AG04450 (cell line): ENCODE measurements around the gene TCOF1. TPM values are rescaled to one million over a fixed set of nuclear protein-coding genes. Genes with fewer than 3 reads are reported as not detected.
A peak's percentile ranks its signal among the peaks of the same experiment; 100 is the strongest.

ENCODE experiments used
- CTCF ChIA-PET: fragments of 300-600, 350-600 bp; formaldehyde crosslinking; extraction: SDS; loops from one replicate; lab custom pipeline; 2022; ENCODE audit warnings: antibody characterized with exemption, inconsistent platforms; lab: Charles Lee
- POLR2A ChIA-PET: fragments of 350-600 bp; formaldehyde crosslinking; extraction: SDS; loops from one replicate; lab custom pipeline; 2021; ENCODE audit warnings: antibody characterized with exemption, inconsistent platforms; lab: Yijun Ruan, JAX
- DNase-seq: peaks from one replicate; pipeline ENCODE4 v3.0.0-alpha.2; 2011; ENCODE audit warnings: low read depth, low spot score
- H3K27ac ChIP-seq: one replicate; pipeline ENCODE4 v1.5.1; 2012; ENCODE audit warnings: low read depth, low read length, control low read depth
- H3K27me3 ChIP-seq: one replicate; pipeline ENCODE4 v1.6.0; 2012; ENCODE audit warnings: low read length; ENCODE audit not compliant: control insufficient read depth, insufficient read depth
- H3K4me3 ChIP-seq: 2 replicates; pipeline ENCODE4 v1.5.1; 2011; ENCODE audit warnings: mild to moderate bottlenecking, low read depth, low read length, control low read depth
- H3K9me3 ChIP-seq: 2 replicates; pipeline ENCODE4 v1.5.1; 2012; ENCODE audit warnings: low read length; ENCODE audit not compliant: control insufficient read depth, insufficient read depth
- CTCF ChIP-seq: IDR thresholded peaks from 2 replicates; pipeline ENCODE4 v1.5.1; 2011; ENCODE audit warnings: low read depth, low read length, control low read depth, inconsistent platforms
- polyA plus RNA-seq: library from polyadenylated mRNA; depleted of rRNA; stranded (reverse); fragments of >200 nt; gene quantifications from 2 replicates; pipeline ENCODE4 v1.2.3, GENCODE V29; 2011

Gene TCOF1
- polyA plus RNA-seq, 1 experiment, result 6.5 TPM

- Histone ChIP-seq H3K4me3 (no peak overlapping the region), H3K27me3 (no peaks in the 10 kb centered on the region), H3K27ac (peak overlapping the region; percentile 2), H3K9me3 (no peaks in the 10 kb centered on the region)
- ChIA-PET POLR2A (no interaction called here), CTCF (no interaction called here)
- no peak for TF ChIP-seq CTCF
- no peak for DNase-seq
Measured at GRCh38 chr5:150391986-150392385, 34.5 kb downstream of the TCOF1 start.

- Histone ChIP-seq H3K27ac (no peak overlapping the region), H3K9me3 (no peaks in the 10 kb centered on the region), H3K4me3 (no peak overlapping the region), H3K27me3 (no peaks in the 10 kb centered on the region)
- CTCF ChIA-PET, result no interaction called here
- no peak for TF ChIP-seq CTCF
- no peak for DNase-seq
- POLR2A ChIA-PET, result no interaction called here
Measured at GRCh38 chr5:150392680-150393079, 35.2 kb downstream of the TCOF1 start.

- TF ChIP-seq CTCF, result no peak
- CTCF ChIA-PET, result no interaction called here
Measured at GRCh38 chr5:150393096-150393645, 35.7 kb downstream of the TCOF1 start.

GRCh38 chr5:150394131-150394530, 36.6 kb downstream of the TCOF1 start:
- Histone ChIP-seq H3K4me3 (no peak overlapping the region), H3K27me3 (no peaks in the 10 kb centered on the region), H3K27ac (peak overlapping the region; percentile 47), H3K9me3 (no peaks in the 10 kb centered on the region)
- ChIA-PET POLR2A (no interaction called here), CTCF (no interaction called here)
- DNase-seq, result peak; percentile 16
- TF ChIP-seq CTCF, result no peak

More at GRCh38 chr5:150393096-150393645, 35.7 kb downstream of the TCOF1 start:
- no peaks in the 10 kb centered on the region for H3K27me3 ChIP-seq
- no peak overlapping the region for H3K27ac ChIP-seq
- no peak overlapping the region for H3K4me3 ChIP-seq
- no peaks in the 10 kb centered on the region for H3K9me3 ChIP-seq
- DNase-seq, result no peak
- POLR2A ChIA-PET, result no interaction called here

- H3K27ac ChIP-seq, result no peak overlapping the region
- H3K4me3 ChIP-seq, result no peak overlapping the region
- no peak for TF ChIP-seq CTCF
- H3K27me3 ChIP-seq, result no peaks in the 10 kb centered on the region
- DNase-seq, result no peak
- no peaks in the 10 kb centered on the region for H3K9me3 ChIP-seq
- POLR2A ChIA-PET, result no interaction called here
- CTCF ChIA-PET, result interaction anchor here (0.7 kb wide), 1 partner anchor 40 kb away, joined by 3 read pairs; no protein-coding TSS in a partner anchor
Measured at GRCh38 chr5:150394912-150395687, 37.6 kb downstream of the TCOF1 start.
